ENCODE data around the gene TMEM178B.
"Not testable (repeated sequence)": the region's sequence is repeated elsewhere in the genome, so short reads cannot be mapped to it uniquely, and the experiment has no call there.

TMEM178B gene

DNA sequence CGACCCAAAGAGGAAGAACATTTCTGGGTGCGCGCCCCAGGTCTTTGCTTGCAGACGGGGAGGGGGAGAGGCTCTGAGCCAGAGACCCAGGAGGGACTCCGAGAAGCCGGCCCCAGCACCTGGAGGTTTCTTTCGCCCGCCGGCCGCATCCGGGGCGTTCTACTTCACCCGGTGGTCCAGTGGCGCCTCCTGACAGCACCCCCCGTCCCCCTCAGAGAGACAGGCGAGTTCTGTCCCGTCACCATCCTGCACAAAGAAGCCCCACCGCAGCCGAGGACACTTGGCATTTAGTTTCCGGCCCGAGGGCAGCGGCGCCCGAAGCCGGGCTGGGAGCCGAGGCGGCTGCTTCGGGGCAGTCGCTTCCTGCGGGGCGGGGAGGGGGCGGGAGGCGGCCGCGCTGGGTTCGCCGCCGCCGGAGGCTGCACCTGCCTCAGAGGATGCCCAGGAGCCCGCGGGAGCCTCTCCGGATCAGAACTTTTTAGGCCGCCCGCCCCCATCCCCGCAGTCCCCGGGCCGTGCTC is at the start of gene TMEM178B:
Gene TMEM178B, plus strand, starts transcription at position 424 of the 521 bp plus-strand sequence.
- DNase-seq: no peak

- DNase-seq: no peak
Observed at GRCh38 chr7:141024668-141025067, 49.2 kb upstream of the TMEM178B start.

DNA sequence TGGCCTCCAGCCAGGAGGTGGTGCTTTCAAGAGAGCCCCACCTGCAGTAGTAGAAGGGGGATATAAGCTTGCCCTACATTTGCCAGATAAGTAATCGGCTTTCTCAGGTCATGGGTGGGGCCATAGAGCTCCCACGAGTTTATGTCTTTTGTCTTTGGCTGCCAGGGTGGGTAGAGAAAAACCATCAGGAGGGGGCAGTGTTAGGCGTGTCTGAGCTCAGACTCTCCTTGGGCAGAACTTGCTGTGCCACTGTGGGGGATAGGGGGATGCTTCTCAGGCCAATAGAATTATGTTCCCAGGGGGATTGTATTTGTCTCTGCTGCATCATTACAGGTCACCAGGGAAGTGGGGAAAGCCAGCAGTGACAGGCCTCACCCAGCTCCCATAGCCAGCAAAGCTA is 46.8 kb upstream of the TMEM178B start:
- no peak for DNase-seq

- DNase-seq: no peak
Observed at GRCh38 chr7:141028767-141029166, 45.1 kb upstream of the TMEM178B start.

DNA sequence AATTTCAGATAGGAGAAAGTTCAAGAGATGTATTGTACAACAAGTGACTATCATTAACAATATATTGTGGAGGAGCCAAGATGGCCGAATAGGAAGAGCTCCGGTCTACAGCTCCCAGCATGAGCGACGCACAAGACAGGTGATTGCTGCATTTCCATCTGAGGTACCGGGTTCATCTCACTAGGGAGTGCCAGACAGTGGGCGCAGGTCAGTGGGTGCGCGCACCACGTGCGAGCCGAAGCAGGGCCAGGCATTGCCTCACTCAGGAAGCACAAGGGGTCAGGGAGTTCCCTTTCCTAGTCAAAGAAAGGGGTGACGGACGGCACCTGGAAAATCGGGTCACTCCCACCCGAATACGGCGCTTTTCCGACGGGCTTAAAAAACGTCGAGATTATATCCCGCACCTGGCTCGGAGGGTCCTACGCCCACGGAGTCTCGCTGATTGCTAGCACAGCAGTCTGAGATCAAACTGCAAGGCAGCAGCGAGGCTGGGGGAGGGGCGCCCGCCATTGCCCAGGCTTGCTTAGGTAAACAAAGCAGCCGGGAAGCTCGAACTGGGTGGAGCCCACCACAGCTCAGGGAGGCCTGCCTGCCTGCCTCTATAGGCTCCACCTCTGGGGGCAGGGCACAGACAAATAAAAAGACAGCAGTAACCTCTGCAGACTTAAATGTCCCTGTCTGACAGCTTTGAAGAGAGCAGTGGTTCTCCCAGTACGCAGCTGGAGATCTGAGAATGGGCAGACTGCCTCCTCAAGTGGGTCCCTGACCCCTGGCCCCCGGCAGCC is 41.1 kb upstream of the TMEM178B start:
- DNase-seq: not testable (repeated sequence)

DNA sequence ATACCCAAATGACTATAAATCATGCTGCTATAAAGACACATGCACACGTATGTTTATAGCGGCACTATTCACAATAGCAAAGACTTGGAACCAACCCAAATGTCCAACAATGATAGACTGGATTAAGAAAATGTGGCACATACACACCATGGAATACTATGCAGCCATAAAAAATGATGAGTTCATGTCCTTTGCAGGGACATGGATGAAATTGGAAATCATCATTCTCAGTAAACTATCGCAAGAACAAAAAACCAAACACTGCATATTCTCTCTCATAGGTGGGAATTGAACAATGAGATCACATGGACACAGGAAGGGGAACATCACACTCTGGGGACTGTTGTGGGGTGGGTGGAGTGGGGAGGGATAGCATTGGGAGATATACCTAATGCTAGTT is 35.8 kb upstream of the TMEM178B start:
- not testable (repeated sequence) for DNase-seq

GRCh38 chr7:141039376-141039775 is 34.5 kb upstream of the TMEM178B start:
- DNase-seq: no peak

DNA sequence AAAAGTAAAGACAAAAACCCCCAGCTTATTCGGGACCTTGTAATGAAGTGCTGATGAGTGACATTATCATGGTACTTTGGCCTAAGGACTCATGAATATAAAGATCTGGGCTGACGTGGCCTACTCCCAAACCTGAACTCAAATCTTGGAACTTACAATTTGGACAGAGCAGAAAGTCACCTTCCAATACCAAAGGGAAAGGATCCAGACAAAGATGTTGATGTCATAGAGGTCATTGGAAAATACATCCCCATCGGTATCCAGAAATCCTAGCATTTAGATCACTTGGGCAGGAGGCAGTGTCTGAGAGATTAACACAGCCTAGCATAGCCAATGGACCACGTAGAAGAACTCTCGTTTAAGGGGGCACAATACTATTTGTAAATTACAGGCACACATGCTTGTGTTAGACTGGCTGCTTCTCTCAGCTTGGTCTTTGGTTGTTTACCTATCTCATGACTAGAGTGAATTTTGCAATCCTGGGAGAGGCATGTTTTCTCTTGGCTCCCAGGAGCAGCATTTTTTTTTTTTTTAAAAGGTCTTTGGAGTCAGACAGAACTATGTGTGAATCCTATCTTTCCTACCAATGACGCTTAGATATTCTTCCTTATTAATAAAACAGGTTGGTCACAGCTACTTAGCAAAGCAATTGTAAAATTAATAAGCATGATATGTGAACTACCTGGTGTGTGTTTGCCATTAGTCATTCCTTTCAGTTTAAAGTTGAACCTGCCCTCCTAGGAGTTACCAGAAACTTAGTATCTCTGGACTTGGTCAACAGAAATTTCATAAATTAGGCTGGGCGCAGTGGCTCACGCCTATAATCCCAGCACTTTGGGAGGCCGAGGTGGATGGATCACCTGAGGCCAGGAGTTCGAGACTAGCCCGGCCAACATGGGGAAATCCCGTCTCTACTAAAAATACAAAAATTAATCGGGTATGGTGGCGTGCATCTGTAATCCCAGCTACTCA is 31.4 kb upstream of the TMEM178B start:
- no peak for DNase-seq

GRCh38 chr7:141043616-141044015 is 30.2 kb upstream of the TMEM178B start:
- DNase-seq: peak in 1 of 2 experiments; percentile 14

GRCh38 chr7:141045126-141045841 is 28.6 kb upstream of the TMEM178B start:
- peak in 1 of 2 experiments; percentile 26 for DNase-seq

GRCh38 chr7:141045842-141046620 is 27.8 kb upstream of the TMEM178B start:
- DNase-seq: no peak

GRCh38 chr7:141053626-141054025 is 20.2 kb upstream of the TMEM178B start:
- DNase-seq: no peak

DNA sequence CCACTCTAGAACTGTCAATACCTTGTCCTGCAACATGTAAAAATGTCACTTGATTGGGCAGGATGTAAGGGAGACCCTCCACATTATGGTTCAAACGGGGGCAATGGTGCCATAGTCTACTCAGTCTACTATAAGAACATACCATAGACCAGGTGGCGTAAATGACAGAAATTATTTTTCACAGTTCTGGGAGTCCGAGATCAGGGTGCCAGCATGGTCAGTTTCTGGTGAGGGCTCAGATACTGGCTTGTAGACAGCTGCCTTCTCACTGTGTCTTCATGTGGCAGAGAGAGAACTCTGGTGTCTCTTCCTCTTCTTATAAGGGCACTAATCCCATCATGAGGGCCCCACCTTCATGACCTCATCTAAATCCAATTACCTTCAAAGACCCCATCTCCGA is 18.7 kb upstream of the TMEM178B start:
- DNase-seq: no peak

DNA sequence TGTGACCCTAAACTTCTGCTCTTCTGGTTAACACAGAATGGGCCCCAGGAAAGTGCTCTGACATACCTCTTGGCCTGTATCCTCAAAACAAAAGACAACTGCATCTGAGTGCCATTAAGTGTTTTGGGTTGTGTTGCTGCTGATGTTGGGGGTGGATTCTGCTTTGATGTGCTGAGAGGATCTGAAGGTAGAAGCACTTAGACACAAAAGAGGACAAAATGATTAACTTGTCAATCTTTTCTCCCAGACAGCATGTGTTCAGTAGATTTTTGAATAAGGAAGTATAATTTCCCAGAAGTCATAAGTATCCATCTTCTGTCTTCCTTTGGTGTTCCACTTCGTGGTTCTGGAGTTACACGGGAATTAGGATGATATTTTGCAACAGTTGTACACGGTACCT is 16.1 kb upstream of the TMEM178B start:
- DNase-seq: no peak

DNA sequence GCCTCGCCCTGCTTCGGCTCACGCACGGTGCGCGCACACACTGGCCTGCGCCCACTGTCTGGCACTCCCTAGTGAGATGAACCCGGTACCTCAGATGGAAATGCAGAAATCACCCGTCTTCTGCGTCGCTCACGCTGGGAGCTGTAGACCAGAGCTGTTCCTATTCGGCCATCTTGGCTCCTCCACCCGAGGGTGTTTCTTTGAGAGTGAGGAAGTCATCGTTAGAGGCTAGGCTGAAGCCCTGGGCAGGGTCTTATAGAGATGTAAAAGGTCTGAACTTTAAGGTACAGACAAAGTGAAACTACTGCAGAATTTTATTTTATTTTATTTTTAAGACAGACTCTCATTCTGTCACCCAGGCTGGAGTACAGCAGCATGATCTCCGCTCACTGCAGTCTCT is 6.0 kb upstream of the TMEM178B start:
- DNase-seq: not testable (repeated sequence)

DNA sequence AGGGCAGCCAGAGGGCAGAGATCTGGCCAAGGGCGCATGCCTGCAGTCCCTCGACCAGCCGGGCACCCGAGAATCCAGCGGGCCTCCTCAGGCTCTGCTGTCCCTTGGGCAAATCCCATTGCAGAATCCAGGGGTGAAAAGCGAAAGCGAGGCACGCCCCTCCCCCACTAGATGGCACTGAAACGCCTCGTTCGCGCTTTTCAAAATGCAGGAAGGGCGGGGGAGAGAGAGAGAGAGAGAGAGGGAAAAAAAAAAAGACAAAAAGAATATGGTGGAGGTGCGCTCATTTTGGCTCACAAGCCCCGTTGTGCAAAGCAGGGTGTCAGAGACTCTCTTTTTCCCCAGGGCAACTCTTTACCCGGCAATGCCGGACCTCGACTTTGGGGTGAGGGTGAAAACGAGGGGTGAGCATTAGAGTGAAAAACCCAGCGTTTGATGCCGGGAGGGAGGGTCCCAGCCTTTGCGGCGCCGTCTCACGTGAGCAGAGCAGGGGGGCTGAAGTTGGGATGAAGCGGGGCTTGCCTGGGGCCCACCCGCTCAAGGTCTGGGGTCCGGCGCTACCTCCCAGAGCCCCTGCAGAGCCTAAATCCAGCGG is 2.5 kb upstream of the TMEM178B start:
- DNase-seq: peak in 1 of 2 experiments; percentile 5

DNA sequence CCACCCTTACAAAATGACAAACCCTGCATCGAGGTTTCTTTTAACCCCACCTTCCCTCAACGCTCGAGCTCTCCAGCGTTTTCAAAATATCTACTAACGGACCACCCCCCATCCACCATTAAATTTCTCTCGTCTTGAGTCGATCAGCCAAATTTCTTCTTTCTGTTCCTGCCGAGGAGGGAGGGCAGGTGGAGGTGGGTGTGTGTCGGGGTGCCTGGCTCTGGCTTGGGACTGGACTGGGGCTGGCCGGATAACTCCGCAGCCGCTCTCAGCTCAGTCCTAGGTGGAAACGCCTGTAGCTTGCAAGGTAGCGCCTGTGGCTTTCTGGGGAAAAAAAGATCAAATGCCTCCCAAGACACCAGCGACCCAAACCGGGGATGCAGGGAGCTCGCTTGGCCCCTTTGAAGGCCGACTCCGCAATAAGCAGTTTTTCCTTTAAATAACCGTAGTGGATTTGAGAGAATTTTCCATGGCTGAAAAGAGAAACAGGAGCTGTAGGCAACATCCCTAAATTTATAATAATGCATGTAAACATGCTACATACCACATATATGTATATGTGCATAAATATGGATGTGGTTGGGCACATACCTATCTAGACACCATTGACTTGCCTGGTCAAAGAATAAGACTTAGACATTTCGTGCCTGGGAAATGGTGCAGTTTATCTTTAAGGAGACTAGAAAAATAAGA is 1.9 kb upstream of the TMEM178B start:
- DNase-seq: no peak

DNA sequence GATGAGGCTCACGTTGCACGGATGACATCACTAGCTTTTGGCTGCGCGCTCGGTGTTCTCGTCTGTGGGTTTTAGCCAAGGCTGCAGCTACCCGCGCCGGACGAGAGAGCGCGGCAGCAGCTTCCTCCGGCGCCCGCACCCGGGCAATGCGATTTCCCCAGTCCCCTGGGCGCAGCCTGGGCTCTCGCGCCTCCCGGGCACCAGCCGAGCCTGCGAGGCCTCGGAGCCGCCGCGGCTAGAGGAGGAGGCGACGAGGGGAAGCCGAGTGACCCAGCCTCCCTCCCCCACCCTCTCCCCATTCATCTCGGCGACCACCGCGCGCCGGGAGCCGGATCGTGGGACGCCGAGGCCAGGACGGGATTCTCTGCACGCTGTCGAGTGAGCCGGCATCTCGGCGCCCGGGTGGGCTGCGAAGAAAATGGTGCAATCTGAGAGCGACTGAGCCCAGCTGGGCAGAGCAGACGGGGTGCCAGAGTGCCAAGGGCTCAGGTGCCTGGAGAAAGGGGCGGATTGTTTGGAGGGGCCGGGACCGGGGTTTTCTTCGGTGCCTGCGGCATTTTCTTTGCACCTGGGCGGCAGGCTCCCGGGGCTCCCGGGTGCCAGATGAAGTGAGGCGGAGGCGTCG is 1.2 kb upstream of the TMEM178B start:
- peak in 1 of 2 experiments; percentile 45 for DNase-seq

DNA sequence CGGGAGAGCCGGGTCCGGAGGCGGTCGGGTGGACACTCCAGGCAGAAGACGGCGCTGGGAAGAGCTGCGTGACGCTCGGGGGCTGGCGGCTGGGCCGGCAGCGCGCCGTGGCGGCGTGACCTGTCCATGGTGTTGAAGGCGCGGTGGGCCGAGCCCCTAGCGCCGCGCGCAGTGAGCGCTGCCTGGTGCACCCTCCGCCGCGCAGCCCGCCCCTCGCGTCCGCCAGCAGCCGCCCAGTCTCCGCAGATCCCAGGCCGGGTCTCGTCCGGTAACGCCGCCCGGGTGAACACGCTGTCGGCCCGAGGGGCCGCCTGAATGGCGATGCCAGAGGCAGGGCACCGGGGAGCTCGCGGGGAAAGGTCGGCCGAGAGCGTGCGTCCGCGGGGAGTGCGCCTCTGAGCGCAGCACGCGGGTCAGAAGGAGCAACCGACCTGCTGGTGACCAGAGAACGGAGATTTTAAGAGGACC is 657 bp upstream of the TMEM178B start:
- DNase-seq: peak in 1 of 2 experiments; percentile 20
